Kidney (tissue), 14 donors: ENCODE measurements around the gene ANKZF1. TPM values are rescaled to one million over a fixed set of nuclear protein-coding genes. Genes with fewer than 3 reads are reported as not detected.

Experiments
- DNase-seq, 5 donors: peaks; one replicate each; pipeline ENCODE4 v3.0.0-alpha.2; 2013 to 2020
- FAIRE-seq: peaks from 2 replicates; lab custom pipeline; 2012; peaks lifted over from hg19 to GRCh38; lab: Jason Lieb, UNC
- H3K27ac ChIP-seq, 2 donors: one replicate each; pipeline ENCODE4 v1.7.0; 2013; ENCODE audit warnings: low read depth in 2 of 2, low read length in 2 of 2, inconsistent platforms in 1 of 2
- H3K27me3 ChIP-seq: one replicate; pipeline ENCODE4 v1.7.1; 2013; ENCODE audit warnings: low read length, inconsistent platforms; ENCODE audit not compliant: control insufficient read depth, insufficient read depth
- H3K36me3 ChIP-seq, 3 donors: one replicate each; pipeline versions ENCODE4 v1.7.0 to v1.7.1; 2013; ENCODE audit warnings: low read length in 3 of 3, control low read depth in 1 of 3, inconsistent platforms in 1 of 3; ENCODE audit not compliant: insufficient read depth in 3 of 3, control insufficient read depth in 2 of 3
- H3K4me1 ChIP-seq, 3 donors: one replicate each; pipeline versions ENCODE4 v1.7.0 to v1.7.1; 2013; ENCODE audit warnings: low read length in 3 of 3, inconsistent platforms in 1 of 3, low read depth in 1 of 3; ENCODE audit not compliant: control insufficient read depth in 2 of 3, insufficient read depth in 2 of 3
- H3K4me3 ChIP-seq, 3 donors: one replicate each; pipeline versions ENCODE4 v1.7.0 to v1.8.1; 2013; ENCODE audit warnings: low read length in 3 of 3, control low read depth in 1 of 3, inconsistent platforms in 1 of 3
- H3K9ac ChIP-seq, 3 donors: one replicate each; pipeline versions ENCODE4 v1.7.0 to v1.7.1; 2013; ENCODE audit warnings: low read length in 3 of 3, control low read depth in 1 of 3, inconsistent platforms in 1 of 3
- H3K9me3 ChIP-seq, 3 donors: one replicate each; pipeline versions ENCODE4 v1.7.0 to v1.7.1; 2013; ENCODE audit warnings: low read length in 3 of 3, control low read depth in 1 of 3, inconsistent platforms in 1 of 3; ENCODE audit not compliant: control insufficient read depth in 2 of 3, insufficient read depth in 1 of 3
- intact Hi-C: fragments of 100-400 bp; cut with DNase I; formaldehyde crosslinking; loops from one replicate; pipeline ENCODE4 v1.11.1; 2022
- polyA plus RNA-seq: library from polyadenylated mRNA; stranded (reverse); fragments of 350-450 nt; fragmentation: Illumina TruSeq; extraction: RNeasy Lipid Tissue Mini Kit (QIAGEN cat#74804); gene quantifications from one replicate; pipeline ENCODE4 v1.2.3, GENCODE V29; 2014; ENCODE audit warnings: low read depth, low replicate concordance; ENCODE audit not compliant: insufficient read depth
- total RNA-seq: library from RNA; stranded (reverse); fragmentation: NEBNext Ultra II Directional; extraction: Animal tissue kit (Norgen Biotek cat#: 25700); gene quantifications from one replicate; pipeline ENCODE4 v1.2.1, GENCODE V29; 2021
- TF ChIP-seq, protein P1 (sequence below): IDR thresholded peaks from 3 replicates; pipeline ENCODE4 v1.5.1; 2012; ENCODE audit warnings: mild to moderate bottlenecking, moderate library complexity, borderline replicate concordance; ENCODE audit not compliant: insufficient read depth; ENCODE audit errors: extremely low read depth
- donor health status: control.
- donor health status: control.
- donor health status: control.
- donor health status: control.
- donor health status: control.
- donor health status: DM: yes; HTN: yes; CAD: no.
- donor health status: Normal renal cell carcinoma (clear cell type).

The ANKZF1 gene
- total and polyA plus RNA-seq, 2 donors from 2014 or later, result 26.6 to 48.9 TPM

DNA sequence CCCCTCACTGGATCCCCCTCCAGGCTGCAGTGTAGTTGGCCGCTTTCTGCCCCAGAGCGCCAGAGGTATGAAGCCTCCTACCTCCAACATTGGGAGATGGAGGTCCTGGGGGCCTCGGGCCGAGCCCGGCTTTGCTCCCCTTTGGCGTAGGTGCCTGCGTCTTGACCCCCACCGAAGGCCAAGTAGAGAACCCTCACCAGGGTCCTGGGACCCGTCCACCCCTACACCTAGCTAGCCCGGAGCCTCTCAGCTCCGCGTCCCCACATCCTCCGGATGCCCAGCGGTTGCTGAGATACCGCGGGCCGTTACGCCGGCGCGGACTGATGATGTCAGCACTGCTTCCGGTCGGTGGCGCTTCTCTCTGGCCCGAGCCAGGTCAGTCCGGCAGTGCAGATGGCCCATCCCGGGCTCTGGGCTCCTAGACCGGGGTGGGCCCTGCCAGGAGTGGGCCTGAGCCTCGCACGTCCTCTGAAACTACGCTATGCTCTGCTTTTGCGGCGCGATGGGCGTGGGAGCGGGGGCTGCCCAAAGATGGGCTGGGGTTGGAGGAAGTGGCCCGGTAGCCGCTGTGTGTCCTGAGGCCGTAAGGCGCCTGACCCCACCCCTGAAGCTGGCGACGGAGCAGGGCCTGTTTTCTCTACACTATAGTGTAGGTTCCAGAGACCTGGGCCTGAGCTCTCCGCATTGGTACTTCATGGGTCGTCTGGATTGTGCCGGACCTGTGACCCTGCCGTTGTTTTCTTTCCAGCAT, 15.7 kb downstream of the ANKZF1 start, which contains the start of the genes GLB1L and STK16:
GLB1L (minus strand) TSS at position 297 of the 751 bp plus-strand sequence. CDS start 1,871 bp downstream, outside the sequence.
STK16 (plus strand) TSS at position 332 of the 751 bp plus-strand sequence. CDS start 521 bp downstream, outside the sequence.
- TF ChIP-seq, protein P1, sequence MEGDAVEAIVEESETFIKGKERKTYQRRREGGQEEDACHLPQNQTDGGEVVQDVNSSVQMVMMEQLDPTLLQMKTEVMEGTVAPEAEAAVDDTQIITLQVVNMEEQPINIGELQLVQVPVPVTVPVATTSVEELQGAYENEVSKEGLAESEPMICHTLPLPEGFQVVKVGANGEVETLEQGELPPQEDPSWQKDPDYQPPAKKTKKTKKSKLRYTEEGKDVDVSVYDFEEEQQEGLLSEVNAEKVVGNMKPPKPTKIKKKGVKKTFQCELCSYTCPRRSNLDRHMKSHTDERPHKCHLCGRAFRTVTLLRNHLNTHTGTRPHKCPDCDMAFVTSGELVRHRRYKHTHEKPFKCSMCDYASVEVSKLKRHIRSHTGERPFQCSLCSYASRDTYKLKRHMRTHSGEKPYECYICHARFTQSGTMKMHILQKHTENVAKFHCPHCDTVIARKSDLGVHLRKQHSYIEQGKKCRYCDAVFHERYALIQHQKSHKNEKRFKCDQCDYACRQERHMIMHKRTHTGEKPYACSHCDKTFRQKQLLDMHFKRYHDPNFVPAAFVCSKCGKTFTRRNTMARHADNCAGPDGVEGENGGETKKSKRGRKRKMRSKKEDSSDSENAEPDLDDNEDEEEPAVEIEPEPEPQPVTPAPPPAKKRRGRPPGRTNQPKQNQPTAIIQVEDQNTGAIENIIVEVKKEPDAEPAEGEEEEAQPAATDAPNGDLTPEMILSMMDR, result no peak
- H3K4me1 ChIP-seq, result peaks cover 6 to 54% (median 41%) of the 10 kb centered on the region in 3 donors

GRCh38 chr2:219245899-219246230, 16.3 kb downstream of the ANKZF1 start:
- TF ChIP-seq, protein P1, result no peak
- FAIRE-seq, result no peak

More for the DNA sequence above, 15.7 kb downstream of the ANKZF1 start, which contains the start of the genes GLB1L and STK16:
- peak within 1 kb of the TSS; percentile 96 to 98 for H3K27ac ChIP-seq
- no peak for FAIRE-seq
- intact Hi-C loops, result no loop called here
- H3K27me3 ChIP-seq, result no peaks in the 10 kb centered on the region
- H3K4me3 ChIP-seq, result peak within 1 kb of the TSS; percentile 77 to 92 (median 82)
- H3K9me3 ChIP-seq, result no peaks in the 10 kb centered on the region
- peak; percentile 95 to 98 (median 97) for DNase-seq
- H3K9ac ChIP-seq, result peak within 1 kb of the TSS; percentile 65 to 98 (median 91)
- peaks cover 0 to 2% (median 1%) of the 10 kb centered on the region in 3 donors for H3K36me3 ChIP-seq

DNA sequence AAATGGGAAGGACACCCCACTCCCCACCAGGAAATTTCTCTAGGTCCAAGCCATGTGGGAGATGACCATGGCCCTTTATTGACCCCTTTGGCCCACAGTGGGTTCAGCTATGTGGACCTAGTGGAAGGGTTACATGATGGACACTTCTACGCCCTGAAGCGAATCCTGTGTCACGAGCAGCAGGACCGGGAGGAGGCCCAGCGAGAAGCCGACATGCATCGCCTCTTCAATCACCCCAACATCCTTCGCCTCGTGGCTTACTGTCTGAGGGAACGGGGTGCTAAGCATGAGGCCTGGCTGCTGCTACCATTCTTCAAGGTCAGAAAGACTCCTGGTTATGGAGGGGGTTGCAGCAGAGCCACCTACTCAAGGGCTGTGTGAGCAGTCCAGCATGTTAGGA, 17.0 kb downstream of the ANKZF1 start:
- peaks cover 2 to 12% (median 3%) of the 10 kb centered on the region in 3 donors for H3K36me3 ChIP-seq
- H3K4me3 ChIP-seq, result no peak overlapping the region
- TF ChIP-seq, protein P1, result no peak
- peaks cover 6 to 66% (median 51%) of the 10 kb centered on the region in 3 donors for H3K4me1 ChIP-seq
- intact Hi-C loops, result no loop called here
- DNase-seq, result peak in 1 of 5 donors; percentile 23
- no peaks in the 10 kb centered on the region for H3K27me3 ChIP-seq
- peak overlapping the region in 1 of 2 donors; percentile 98 for H3K27ac ChIP-seq
- FAIRE-seq, result no peak
- no peaks in the 10 kb centered on the region for H3K9me3 ChIP-seq
- H3K9ac ChIP-seq, result no peak overlapping the region

More at GRCh38 chr2:219245899-219246230, 16.3 kb downstream of the ANKZF1 start:
- Histone ChIP-seq H3K4me3 (peak overlapping the region; percentile 77 to 92 (median 82)), H3K27ac (peak overlapping the region; percentile 96 to 98), H3K9ac (peak overlapping the region; percentile 65 to 98 (median 91)), H3K4me1 (peaks cover 6 to 59% (median 45%) of the 10 kb centered on the region in 3 donors), H3K27me3 (no peaks in the 10 kb centered on the region), H3K36me3 (peaks cover 2 to 6% (median 3%) of the 10 kb centered on the region in 3 donors), H3K9me3 (no peaks in the 10 kb centered on the region)
- DNase-seq, result peak in 1 of 5 donors; percentile 40
- intact Hi-C loops, result no loop called here
